DMS153 (cell line): Measurements from ENCODE around the gene F8A2.
A peak's percentile ranks its signal among the peaks of the same experiment; 100 is the strongest.
"Not testable (repeated sequence)": the region's sequence is repeated elsewhere in the genome, so short reads cannot be mapped to it uniquely, and the experiment has no call there.

Experiments used
- DNase-seq: peaks from one replicate; lab custom pipeline; 2025; lab: John Stamatoyannopoulos, UW

The F8A2 gene

GRCh38 chrX:155381843-155382528 lies at the start of gene F8A2:
Gene F8A2 (plus strand): TSS chrX:155382095. CDS start chrX:155382115, 20 bp downstream.
- not testable (repeated sequence) for DNase-seq

- DNase-seq: no peak
Observed at GRCh38 chrX:155333544-155334100, 48.3 kb upstream of the F8A2 start.

GRCh38 chrX:155334486-155335336 lies 47.2 kb upstream of the F8A2 start, which contains the start of gene CLIC2:
Gene CLIC2 (minus strand): TSS chrX:155334614. CDS start chrX:155334427, 187 bp downstream.
- peak; percentile 88 for DNase-seq

DNA sequence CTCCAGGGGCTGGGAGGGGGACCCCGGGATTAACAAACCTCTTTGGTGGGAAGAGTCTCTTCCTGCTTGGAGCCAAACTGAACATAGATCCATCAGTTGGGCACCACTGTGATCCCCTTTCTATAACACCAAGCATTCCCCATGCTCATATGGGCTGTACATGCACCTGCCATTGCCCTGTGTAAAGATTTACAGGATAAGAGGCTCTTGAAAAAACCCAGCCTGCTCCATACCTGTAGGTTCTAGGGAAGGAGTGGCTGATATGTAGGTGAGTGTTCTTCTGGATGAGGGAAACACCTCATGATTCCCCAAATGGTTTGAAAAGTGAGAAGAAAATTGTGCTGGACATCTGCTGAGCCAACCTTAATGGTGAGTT lies 46.6 kb upstream of the F8A2 start:
- not testable (repeated sequence) for DNase-seq

DNA sequence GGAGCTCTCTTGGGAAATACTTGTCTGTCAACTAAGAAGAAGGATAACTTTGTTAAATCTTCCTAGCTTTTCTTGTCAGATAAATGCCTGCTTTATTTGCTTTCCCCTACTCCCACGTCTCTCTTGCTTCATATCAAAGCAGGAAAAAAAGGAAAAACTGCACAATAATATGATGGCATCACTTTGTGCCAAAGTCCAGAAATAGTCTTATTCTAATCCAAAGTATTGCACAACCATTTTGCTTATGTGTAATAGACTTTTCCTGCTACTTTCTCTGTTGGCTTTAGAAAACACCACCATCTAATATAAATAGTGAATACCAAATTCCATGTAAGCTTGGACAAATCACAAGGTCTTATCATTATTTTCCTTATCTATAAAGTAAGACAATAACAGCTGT lies 36.2 kb upstream of the F8A2 start:
- not testable (repeated sequence) for DNase-seq

- not testable (repeated sequence) for DNase-seq
Observed at GRCh38 chrX:155349448-155349847, 32.4 kb upstream of the F8A2 start.

DNA sequence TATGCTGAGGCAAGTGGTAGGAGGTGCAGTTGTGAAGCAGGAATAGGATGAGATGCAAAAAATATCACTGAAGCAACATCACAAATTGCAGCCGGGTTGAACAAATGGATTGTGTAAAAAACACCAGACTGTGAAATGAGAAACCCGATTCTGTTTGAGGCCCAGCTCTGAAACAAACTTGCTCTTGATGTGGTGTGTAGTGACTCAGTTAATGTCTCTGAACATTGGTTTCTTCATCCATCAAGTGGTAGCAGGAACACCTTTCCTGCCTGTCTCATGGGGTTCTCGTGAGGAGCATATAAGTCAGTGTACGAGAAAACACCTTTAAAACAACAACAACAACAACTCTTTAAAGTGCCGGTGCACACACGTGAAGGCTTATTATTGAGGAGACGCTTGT lies 18.2 kb upstream of the F8A2 start:
- not testable (repeated sequence) for DNase-seq

- not testable (repeated sequence) for DNase-seq
Observed at GRCh38 chrX:155373777-155374458, 8.0 kb upstream of the F8A2 start.

GRCh38 chrX:155379802-155380201 lies 2.1 kb upstream of the F8A2 start:
- DNase-seq: not testable (repeated sequence)

DNA sequence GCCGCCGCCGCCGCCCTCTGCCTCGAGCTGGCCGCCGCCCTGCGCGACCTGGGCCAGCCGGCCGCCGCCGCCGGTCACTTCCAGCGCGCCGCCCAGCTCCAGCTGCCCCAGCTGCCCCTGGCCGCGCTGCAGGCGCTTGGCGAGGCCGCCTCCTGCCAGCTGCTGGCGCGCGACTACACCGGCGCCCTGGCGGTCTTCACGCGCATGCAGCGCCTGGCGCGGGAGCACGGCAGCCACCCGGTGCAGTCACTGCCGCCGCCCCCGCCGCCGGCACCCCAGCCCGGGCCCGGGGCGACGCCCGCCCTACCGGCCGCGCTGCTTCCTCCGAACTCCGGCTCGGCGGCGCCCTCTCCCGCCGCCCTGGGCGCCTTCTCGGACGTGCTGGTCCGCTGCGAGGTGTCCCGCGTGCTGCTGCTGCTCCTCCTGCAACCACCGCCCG lies 653 bp downstream of the F8A2 start:
- not testable (repeated sequence) for DNase-seq

GRCh38 chrX:155389634-155390033 lies 7.7 kb downstream of the F8A2 start:
- no peak for DNase-seq

DNA sequence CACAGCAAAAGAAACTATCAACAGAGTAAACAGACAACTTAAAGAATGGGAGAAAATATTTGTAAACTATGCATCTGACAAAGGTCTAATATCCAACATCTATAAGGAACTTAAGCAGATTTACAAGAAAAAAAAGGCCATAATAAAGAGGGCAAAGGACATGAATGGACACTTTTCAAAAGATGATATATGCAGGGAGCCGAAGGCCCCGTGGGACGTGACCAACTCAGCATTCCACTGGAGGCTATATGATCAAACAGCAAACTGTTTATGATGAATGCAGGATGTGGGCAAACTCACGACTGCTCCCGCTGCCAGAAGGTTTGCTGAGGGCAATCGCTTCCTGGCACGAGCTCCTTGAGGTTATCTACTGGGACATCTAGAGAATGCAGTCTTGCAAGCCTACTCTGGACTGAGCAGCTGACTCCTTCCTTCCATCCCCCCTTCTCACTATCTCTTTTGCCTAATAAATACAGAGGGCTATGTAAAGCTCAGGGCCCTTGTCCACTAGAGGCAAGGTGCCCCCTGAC lies 12.9 kb downstream of the F8A2 start:
- DNase-seq: not testable (repeated sequence)

GRCh38 chrX:155406429-155406828 lies 24.5 kb downstream of the F8A2 start:
- DNase-seq: no peak

DNA sequence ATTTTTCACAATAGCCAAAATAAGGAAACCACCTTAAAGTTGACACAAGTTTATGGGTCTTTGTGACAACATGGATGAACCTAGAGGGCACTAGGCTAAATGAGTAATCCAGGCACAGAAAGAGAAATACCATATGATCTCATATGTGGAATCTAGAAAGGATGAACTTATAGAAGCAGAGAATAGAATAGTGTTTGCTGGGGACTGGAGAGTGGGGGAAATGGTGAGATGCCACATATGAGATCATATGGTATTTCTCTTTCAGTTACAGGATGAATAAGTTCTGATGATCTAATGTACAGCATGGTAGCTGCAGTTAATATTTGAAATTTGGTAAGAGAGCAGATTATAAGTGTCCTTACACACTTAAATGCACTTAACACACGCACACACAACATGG lies 35.9 kb downstream of the F8A2 start:
- DNase-seq: no peak
